Measurements from ENCODE around the gene FAM110D.

DNA sequence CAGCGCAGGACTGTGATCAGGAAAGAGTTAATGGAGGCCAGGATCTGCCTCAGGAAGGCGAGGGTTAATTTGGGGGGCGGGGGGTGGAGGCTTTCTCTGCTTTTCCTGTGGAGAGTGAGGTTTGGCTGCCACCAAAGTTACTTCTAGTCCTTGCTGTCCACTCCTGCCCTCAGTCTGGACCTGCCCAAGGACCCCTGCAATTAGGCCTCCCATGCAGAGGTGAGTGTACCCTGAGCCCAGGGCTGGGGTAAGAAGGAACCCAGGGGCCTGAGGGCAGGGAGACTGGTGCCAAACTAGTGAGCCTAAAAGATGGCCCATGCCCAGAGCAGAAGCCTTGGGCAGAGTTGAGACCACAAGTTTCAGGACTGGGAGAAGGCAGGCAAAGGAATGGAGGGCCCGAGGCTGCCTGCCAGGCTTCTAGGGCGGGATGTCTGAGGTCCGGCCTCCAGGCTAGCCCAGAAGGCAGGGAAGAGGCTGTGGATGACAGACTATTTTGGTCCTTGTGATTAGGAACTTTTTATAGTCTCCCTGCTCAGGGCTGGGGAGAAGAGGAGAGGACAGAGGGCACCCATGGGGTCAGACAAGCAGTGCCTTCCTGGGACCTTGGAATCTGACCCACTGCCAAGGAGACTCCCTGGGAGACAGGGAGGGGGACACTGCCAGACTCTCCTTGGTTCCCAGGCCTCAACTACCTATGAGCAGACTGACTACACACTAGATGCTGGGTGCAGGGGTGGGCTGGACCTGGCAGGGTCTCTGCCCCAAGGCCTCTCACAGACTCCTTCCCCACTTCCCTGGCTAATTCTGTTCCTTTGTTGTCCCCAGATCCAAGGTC is at the start of gene FAM110D:
- TF ChIP-seq, protein P1, sequence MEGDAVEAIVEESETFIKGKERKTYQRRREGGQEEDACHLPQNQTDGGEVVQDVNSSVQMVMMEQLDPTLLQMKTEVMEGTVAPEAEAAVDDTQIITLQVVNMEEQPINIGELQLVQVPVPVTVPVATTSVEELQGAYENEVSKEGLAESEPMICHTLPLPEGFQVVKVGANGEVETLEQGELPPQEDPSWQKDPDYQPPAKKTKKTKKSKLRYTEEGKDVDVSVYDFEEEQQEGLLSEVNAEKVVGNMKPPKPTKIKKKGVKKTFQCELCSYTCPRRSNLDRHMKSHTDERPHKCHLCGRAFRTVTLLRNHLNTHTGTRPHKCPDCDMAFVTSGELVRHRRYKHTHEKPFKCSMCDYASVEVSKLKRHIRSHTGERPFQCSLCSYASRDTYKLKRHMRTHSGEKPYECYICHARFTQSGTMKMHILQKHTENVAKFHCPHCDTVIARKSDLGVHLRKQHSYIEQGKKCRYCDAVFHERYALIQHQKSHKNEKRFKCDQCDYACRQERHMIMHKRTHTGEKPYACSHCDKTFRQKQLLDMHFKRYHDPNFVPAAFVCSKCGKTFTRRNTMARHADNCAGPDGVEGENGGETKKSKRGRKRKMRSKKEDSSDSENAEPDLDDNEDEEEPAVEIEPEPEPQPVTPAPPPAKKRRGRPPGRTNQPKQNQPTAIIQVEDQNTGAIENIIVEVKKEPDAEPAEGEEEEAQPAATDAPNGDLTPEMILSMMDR (IDR thresholded peaks at IDR 0.05) = no peak
- no peak for TF ChIP-seq POLR2A (IDR thresholded peaks at IDR 0.05)

Data from thyroid gland (tissue), 4 donors.